ENCODE results near the gene EIF2S3. TPM values are rescaled to one million over a fixed set of nuclear protein-coding genes. Genes with fewer than 3 reads are reported as not detected.
"Not testable (repeated sequence)": the region's sequence is repeated elsewhere in the genome, so short reads cannot be mapped to it uniquely, and the experiment has no call there.

The EIF2S3 gene
- 321 and 489 TPM in 2 replicates for total RNA-seq

DNA sequence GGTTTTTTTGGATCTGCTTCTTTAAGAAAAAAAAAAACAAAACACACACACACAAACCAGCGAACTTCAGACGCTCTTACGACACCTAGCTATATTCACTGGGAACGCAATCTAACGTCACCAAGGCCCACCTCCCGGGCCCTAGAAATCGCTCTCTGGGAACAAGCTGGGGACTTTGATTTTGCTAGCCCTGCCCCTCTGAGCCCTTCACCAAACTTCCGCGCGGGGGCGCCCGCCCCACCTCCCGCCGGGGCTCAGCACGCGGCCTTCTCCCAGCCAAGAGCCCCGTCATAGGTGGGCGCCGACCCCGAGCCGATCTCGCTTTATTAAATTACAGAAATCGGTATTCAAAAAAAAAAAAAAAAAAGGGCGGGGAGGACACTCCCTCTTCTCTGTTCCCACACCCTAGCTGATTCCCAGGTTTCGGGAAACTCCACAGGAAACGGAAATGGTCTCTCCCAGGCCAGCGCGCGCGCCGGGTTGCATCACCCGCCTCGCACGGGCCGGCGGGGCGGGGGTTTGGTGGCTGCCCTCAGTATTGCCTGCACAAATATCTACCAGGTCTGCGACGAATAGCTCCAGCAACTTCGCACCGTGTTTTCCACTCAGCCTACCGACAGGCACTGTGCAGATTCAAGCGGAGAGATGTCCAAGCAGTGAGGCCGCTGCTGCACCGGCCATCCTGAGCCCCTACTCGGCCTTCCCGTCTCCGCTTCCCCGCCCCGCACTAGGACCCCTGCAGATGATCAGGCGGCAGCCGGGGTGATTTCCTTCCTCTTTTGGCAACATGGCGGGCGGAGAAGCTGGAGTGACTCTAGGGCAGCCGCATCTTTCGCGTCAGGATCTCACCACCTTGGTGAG is at the start of gene EIF2S3:
Gene EIF2S3, plus strand, starts transcription at position 775 of the 861 bp plus-strand sequence. Its CDS starts 13 bp downstream, at position 788.
- peak; percentile 93 for DNase-seq (ENCODE audit: low read depth)

GRCh38 chrX:24005028-24005427 is 49.7 kb upstream of the EIF2S3 start:
- DNase-seq (ENCODE audit: low read depth) = no peak

- DNase-seq (ENCODE audit: low read depth) = no peak
These were observed 48.9 kb upstream of the EIF2S3 start for GRCh38 chrX:24005867-24006266.

DNA sequence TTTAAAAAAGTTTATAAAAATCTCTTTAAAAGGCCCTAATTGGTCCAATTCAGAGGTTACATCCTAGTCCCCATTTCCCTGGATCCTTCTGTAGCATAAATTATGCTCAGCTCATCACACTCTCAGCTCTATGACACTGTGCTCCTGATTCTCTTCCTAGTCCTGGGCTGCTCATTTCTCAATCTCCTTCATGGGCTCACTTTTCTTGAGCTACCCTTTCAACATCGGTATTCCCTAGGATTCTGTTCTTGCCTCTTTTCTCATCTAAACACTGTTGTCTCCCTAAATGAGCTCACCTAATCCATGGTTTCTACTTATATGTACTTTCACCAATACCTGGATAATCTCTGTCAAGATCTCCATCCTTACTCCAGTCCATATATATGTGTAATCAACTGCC is 42.5 kb upstream of the EIF2S3 start:
- DNase-seq (ENCODE audit: low read depth) = no peak

DNA sequence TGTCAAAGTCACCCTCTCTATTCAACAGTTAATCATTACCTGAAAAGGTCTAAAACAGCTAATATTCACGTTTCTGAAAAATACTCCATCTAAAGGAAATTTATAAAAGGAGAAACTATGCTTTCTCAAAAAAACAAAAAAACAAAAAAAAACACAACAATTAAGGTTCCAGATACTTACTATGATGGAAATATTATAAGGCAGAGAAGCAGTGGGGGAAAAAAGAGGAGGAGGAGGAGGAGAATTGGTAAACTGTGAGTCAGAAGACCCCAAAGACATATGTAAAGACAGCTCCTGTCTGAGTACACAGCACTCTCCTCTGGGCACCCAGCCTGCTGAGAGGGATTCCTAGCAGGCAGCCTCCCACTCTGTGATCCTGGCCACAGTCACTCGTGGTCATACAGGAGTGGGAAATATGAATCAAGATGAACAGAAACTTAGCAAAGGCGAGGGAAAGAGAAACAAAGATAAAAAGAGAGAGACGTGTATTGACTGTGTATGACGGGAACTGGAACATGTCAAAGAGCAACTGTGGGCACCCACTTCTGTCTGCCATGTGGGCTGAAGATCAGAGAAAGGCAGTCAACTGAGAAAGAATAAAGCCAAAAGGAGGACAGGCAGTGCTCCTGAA is 40.3 kb upstream of the EIF2S3 start:
- DNase-seq (ENCODE audit: low read depth) = no peak

- DNase-seq (ENCODE audit: low read depth) = no peak
These were observed 37.1 kb upstream of the EIF2S3 start for GRCh38 chrX:24017674-24018073.

DNA sequence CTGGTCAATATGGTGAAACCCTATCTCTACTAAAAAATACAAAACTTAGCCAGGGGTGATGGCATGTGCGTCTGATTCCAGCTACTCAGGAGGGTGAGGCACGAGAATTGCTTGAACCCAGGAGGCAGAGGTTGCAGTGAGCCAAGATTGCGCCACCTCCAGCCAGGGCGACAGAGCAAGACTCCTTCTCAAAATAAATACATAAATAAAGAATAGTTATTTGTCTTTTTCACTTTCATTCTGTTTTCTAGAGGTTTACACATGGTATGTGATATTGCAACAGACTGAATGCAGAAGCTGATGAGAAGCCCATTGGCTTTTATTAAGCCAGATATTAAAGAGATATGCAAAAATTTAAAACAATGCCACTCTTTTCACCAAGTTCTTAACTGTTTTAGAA is 35.9 kb upstream of the EIF2S3 start:
- no peak for DNase-seq (ENCODE audit: low read depth)

GRCh38 chrX:24019448-24019847 is 35.3 kb upstream of the EIF2S3 start:
- DNase-seq (ENCODE audit: low read depth) = no peak

GRCh38 chrX:24020306-24020876 is 34.4 kb upstream of the EIF2S3 start:
- DNase-seq (ENCODE audit: low read depth) = no peak

GRCh38 chrX:24023544-24023943 is 31.2 kb upstream of the EIF2S3 start:
- no peak for DNase-seq (ENCODE audit: low read depth)

- no peak for DNase-seq (ENCODE audit: low read depth)
These were observed 30.6 kb upstream of the EIF2S3 start for GRCh38 chrX:24023972-24024669.

DNA sequence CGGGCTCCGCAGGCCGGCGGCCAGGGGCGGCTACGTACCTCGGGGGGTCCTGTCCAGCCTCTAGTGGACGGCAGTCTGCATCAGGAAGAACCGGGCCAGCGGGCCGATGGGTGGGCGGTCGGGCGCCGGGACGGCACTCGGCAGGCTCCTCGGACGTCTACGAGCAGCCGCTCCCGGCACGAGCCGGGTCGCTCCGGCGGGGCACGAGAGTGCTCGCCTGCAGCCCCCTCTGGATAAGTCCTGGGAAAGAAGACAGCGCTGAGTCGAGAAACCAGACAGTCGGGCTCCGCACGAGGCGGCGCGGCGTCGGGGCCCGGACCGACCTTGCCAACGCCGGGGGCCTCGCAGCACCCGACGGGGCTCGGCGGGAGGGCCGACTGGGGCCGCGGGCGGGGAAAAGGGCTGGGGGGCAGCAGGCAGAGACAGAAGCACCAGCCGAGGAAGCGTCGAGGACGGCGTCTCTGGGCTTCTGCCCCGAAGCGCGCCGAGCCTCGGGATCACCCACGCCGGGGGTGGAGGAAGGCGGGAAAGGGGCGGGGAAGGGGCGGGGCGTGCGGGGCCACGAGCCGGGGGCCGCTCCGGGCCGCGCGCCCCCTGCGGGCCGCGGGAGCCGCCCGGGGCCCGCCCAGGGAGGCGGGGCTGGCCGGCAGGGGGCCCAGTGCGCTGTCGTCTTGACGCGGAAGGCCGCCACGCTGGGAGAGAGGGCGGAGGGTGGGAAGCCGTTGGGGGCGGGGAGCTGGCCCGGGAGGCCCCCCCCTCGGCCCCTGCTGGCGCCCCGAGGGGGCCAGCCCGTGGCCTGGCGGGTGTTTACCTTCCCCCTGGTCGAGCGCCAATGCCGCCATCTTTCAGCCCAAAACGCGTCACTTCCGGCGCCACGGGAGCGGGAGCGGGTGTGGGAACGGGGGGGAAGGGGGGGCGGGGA is 29.7 kb upstream of the EIF2S3 start:
- DNase-seq (ENCODE audit: low read depth) = peak; percentile 51

- peak; percentile 55 for DNase-seq (ENCODE audit: low read depth)
These were observed 28.9 kb upstream of the EIF2S3 start for GRCh38 chrX:24025741-24026403.

- no peak for DNase-seq (ENCODE audit: low read depth)
These were observed 28.3 kb upstream of the EIF2S3 start for GRCh38 chrX:24026432-24026831.

- no peak for DNase-seq (ENCODE audit: low read depth)
These were observed 27.7 kb upstream of the EIF2S3 start, which contains the start of gene KLHL15 for GRCh38 chrX:24027086-24027485. Gene KLHL15, minus strand, starts transcription at chrX:24027186. Its CDS starts 20,493 bp downstream, at chrX:24006693.

DNA sequence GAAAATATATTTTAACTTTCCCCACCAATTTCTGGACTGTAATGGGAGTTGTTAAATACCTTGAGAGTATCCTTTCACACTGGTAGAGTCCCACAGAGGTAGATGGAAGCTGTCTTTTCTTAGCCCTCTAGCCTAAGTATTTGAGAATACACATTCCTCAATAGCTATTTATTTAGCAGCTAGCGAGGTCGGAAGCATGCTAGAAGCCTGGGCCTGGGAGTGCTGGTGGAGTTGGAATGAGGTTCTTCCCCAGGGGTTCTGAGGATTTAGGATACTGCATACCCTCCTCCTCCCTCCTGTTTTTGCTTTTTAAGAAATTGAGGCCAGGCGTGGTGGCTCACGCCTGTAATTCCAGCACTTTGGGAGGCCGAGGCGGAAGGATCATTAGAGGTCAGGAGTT is 26.8 kb upstream of the EIF2S3 start:
- no peak for DNase-seq (ENCODE audit: low read depth)

GRCh38 chrX:24030597-24030996 is 24.2 kb upstream of the EIF2S3 start:
- DNase-seq (ENCODE audit: low read depth) = no peak

- DNase-seq (ENCODE audit: low read depth) = no peak
These were observed 20.3 kb upstream of the EIF2S3 start for GRCh38 chrX:24034485-24034884.

- DNase-seq (ENCODE audit: low read depth) = no peak
These were observed 17.0 kb upstream of the EIF2S3 start for GRCh38 chrX:24037729-24038128.

- DNase-seq (ENCODE audit: low read depth) = not testable (repeated sequence)
These were observed 8.7 kb upstream of the EIF2S3 start for GRCh38 chrX:24046060-24046459.
